Activated T-cell treated with anti-CD3 and anti-CD28 coated beads, Interleukin-2, amount 50 U/mL, for 24 hours (primary cell): ENCODE results near the gene SPIRE2.
A peak's percentile ranks its signal among the peaks of the same experiment; 100 is the strongest.
"Not testable (repeated sequence)": the region's sequence is repeated elsewhere in the genome, so short reads cannot be mapped to it uniquely, and the experiment has no call there.

Experiments
- DNase-seq: peaks from one replicate; pipeline ENCODE4 v3.0.0-alpha.2; 2020
- H3K27ac Mint-ChIP-seq: 2 replicates; pipeline ENCODE4 v1.8.0; 2020; ENCODE audit warnings: mild to moderate bottlenecking, mixed read lengths
- H3K27me3 Mint-ChIP-seq: 2 replicates; pipeline ENCODE4 v1.8.0; 2020; ENCODE audit warnings: mixed read lengths
- H3K36me3 Mint-ChIP-seq: 2 replicates; pipeline ENCODE4 v1.8.0; 2020; ENCODE audit warnings: low read depth, mixed read lengths
- H3K4me1 Mint-ChIP-seq: 2 replicates; pipeline ENCODE4 v1.8.0; 2020; ENCODE audit warnings: low read depth, mixed read lengths
- H3K4me3 Mint-ChIP-seq: 2 replicates; pipeline ENCODE4 v1.8.0; 2020; ENCODE audit warnings: mild to moderate bottlenecking, moderate library complexity, mixed read lengths
- H3K9me3 Mint-ChIP-seq: 2 replicates; pipeline ENCODE4 v1.8.0; 2020; ENCODE audit warnings: mixed read lengths

SPIRE2 gene, protein sequence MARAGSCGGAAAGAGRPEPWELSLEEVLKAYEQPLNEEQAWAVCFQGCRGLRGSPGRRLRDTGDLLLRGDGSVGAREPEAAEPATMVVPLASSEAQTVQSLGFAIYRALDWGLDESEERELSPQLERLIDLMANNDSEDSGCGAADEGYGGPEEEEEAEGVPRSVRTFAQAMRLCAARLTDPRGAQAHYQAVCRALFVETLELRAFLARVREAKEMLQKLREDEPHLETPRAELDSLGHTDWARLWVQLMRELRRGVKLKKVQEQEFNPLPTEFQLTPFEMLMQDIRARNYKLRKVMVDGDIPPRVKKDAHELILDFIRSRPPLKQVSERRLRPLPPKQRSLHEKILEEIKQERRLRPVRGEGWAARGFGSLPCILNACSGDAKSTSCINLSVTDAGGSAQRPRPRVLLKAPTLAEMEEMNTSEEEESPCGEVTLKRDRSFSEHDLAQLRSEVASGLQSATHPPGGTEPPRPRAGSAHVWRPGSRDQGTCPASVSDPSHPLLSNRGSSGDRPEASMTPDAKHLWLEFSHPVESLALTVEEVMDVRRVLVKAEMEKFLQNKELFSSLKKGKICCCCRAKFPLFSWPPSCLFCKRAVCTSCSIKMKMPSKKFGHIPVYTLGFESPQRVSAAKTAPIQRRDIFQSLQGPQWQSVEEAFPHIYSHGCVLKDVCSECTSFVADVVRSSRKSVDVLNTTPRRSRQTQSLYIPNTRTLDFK

DNA sequence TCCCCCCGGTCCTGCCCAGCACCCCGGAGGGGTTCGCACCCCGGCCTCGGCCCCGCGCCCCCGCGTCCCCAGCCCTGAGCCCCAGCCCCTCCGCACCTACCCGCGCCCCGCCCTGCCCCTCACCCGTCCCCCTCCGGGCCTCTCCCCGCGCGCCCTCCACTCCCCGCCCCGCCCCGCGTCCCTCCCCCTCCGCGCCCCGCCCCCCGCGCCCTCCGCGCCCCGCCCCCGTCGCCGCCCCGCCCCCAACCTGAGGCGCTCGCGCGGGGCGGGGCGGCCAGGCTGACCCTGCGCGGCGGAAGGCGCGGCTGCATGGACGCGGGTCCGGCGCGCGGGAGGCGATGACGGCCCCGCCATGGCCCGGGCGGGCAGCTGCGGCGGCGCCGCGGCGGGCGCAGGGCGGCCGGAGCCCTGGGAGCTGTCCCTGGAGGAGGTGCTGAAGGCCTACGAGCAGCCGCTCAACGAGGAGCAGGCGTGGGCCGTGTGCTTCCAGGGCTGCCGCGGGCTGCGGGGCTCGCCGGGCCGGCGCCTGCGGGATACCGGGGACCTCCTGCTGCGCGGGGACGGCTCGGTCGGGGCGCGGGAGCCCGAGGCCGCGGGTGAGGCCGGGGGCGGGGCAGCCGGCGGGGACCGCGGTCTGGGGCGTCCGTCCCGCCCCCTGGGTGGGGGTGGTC, at the start of gene SPIRE2:
TSS of gene SPIRE2 (plus strand) at position 277 of the 671 bp plus-strand sequence. CDS start at position 353, 76 bp downstream.
- Mint-ChIP-seq H3K36me3 (no peaks in the 10 kb centered on the region), H3K27ac (no peak within 1 kb of the TSS), H3K4me3 (peak within 1 kb of the TSS; percentile 65), H3K9me3 (no peaks in the 10 kb centered on the region), H3K4me1 (peaks cover 6% of the 10 kb centered on the region), H3K27me3 (peaks cover 42% of the 10 kb centered on the region)
- DNase-seq = peak; percentile 80

DNA sequence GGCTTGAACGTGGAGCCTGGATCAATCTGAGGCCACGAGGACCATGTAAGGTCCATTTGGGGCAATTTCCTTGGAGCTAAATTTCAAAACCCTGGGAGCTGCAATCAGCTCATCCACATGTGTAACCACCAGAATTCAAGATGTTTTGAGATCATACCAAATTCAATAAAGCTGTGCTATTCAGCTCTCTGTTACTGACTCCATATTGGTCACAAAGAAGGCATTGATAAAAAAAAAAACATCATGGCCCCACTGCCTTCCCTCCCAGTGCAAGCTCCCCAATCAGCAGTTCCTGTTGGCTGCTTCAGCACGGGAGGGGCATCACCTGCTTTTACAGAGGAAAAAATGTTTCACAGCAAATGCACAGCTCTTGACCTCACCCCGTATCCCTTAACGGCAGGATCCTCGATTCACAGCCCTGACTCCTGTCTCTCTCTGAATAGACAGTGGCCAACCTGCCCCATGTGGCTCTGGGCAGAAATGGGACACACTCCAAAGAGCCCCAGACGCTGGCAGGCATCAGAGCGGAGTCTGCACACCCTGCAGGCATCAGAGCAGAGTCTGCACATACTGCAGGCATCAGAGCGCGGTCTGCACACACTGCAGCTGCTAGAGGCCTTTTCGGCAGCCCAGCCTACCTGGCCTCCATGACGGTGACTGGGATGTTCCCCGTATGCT, 48.9 kb upstream of the SPIRE2 start:
- no peaks in the 10 kb centered on the region for H3K9me3 Mint-ChIP-seq
- H3K4me3 Mint-ChIP-seq = no peak overlapping the region
- no peaks in the 10 kb centered on the region for H3K27me3 Mint-ChIP-seq
- no peak for DNase-seq
- peaks cover 84% of the 10 kb centered on the region for H3K36me3 Mint-ChIP-seq
- peaks cover under 1% of the 10 kb centered on the region for H3K4me1 Mint-ChIP-seq
- H3K27ac Mint-ChIP-seq = no peak overlapping the region

DNA sequence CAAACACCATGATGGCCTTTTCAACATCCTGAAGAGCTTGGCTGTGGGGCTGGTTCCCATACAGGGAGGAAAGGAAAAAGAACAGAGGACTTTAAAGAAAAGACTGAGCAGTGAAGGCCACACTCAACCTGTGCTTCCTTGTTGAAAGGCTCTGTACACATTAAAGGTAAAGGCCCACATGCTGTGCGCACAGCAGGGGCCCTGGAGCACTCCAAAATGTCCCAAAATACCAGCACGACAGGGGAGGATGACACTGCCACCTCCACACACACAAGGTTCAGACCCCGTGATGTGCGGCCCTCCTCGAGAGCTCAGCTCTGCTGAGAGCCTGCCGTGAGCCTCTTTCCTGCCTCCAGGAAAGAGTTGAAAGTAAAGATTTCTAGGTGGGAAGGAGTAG, 48.4 kb upstream of the SPIRE2 start:
- Mint-ChIP-seq H3K36me3 (peaks cover 85% of the 10 kb centered on the region), H3K9me3 (no peaks in the 10 kb centered on the region), H3K4me3 (no peak overlapping the region), H3K27ac (no peak overlapping the region), H3K4me1 (peaks cover 6% of the 10 kb centered on the region), H3K27me3 (no peaks in the 10 kb centered on the region)
- DNase-seq = no peak

DNA sequence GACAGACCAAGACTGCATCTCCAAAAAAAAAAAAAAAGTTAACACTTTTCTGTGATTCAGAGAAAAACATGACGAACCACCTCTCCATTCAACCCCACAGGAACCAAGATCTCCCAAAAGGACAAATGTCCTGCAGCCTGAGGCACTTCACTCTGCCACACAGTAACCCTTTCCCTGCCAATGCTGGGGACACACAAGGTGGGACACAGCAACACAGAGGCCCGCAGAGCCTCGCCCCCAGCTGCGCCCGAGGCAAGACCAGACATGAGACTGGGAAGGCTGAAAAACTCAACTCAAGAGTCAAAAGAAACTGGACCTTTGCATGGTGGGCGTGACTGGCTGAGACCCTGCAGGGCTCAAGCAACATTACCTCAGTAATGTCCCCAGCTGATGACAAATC, 45.8 kb upstream of the SPIRE2 start:
- H3K36me3 Mint-ChIP-seq = peaks cover 94% of the 10 kb centered on the region
- H3K4me1 Mint-ChIP-seq = peaks cover 29% of the 10 kb centered on the region
- H3K4me3 Mint-ChIP-seq = no peak overlapping the region
- no peak overlapping the region for H3K27ac Mint-ChIP-seq
- no peaks in the 10 kb centered on the region for H3K27me3 Mint-ChIP-seq
- DNase-seq = no peak
- H3K9me3 Mint-ChIP-seq = no peaks in the 10 kb centered on the region

DNA sequence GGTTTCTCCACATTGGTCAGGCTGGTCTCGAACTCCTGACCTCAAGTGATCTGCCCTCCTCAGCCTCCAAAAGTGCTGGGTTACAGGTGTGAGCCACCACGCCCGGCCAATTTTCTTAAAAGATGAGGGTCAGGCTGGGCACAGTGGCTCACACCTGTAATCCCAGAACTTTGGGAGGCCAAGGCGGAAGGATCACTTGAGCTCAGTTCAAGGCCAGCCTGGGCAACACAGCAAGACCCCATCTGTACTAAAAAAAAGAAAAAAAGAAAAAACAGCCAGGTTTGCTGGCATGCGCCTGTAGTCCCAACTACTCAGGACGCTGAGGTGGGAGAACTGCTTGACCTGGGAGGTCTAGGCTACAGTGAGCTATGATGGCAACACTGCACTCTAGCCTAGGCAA, 44.3 kb upstream of the SPIRE2 start:
- H3K4me3 Mint-ChIP-seq, H3K27ac Mint-ChIP-seq: not testable (repeated sequence)
- H3K4me1 Mint-ChIP-seq = peaks cover 30% of the 10 kb centered on the region

DNA sequence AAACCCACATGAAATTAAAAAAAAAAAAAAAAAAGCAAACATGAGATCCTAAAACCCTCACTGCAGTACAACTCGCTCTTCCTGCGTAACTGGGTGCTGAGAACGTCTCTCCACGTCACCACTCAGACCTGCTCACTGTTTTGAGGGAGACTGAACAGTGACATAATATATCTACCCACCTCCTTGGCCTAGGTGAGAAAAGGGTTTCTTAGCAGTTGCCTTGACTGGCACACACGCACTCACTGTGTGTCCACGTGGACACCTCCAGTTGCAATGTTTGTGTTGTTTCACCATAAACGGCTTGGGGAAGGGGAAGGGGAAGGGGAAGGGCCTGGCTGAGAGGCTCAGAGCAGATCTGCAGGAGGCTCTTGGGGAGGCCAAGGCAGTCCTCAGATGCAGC, 43.9 kb upstream of the SPIRE2 start:
- Mint-ChIP-seq H3K27me3 (no peaks in the 10 kb centered on the region), H3K4me1 (peaks cover 30% of the 10 kb centered on the region), H3K36me3 (peaks cover 95% of the 10 kb centered on the region), H3K4me3 (no peak overlapping the region), H3K9me3 (no peaks in the 10 kb centered on the region), H3K27ac (no peak overlapping the region)
- peak; percentile 35 for DNase-seq

More for the DNA sequence above, 44.3 kb upstream of the SPIRE2 start:
- H3K9me3 Mint-ChIP-seq, DNase-seq, H3K27me3 Mint-ChIP-seq: not testable (repeated sequence)
- peaks cover 96% of the 10 kb centered on the region for H3K36me3 Mint-ChIP-seq

DNA sequence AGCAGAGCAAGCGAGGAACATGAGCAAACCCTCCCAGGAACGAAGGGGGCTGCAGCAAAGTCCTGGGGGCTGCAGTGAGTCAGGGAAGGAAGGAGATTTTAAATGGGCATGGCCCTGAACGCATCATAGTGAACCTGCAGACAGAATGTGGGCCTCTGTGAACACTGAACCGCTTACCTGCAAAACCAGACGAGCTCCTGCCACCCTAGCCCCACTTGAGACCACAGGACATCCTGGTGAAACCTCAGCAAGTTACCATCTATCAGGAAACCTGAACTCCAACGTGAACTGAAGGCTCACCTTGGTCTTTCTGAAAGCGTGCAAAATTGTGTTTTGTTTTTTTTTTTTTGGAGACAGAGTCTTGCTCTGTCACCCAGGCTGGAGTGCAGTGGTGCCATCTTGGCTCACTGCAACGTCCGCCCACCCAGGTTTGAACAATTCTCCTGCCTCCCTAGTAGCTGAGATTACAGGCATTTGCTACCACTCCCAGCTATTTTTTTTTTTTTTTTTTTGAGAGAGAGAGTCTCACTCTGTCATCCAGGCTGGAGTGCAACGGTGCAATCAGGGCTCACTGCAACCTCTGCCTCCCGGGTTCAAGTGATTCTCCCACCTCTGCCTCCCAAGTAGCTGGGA, 42.6 kb upstream of the SPIRE2 start:
- Mint-ChIP-seq H3K9me3 (no peaks in the 10 kb centered on the region), H3K27me3 (no peaks in the 10 kb centered on the region), H3K4me1 (peaks cover 30% of the 10 kb centered on the region), H3K36me3 (peaks cover 93% of the 10 kb centered on the region), H3K27ac (no peak overlapping the region), H3K4me3 (no peak overlapping the region)
- DNase-seq = no peak

DNA sequence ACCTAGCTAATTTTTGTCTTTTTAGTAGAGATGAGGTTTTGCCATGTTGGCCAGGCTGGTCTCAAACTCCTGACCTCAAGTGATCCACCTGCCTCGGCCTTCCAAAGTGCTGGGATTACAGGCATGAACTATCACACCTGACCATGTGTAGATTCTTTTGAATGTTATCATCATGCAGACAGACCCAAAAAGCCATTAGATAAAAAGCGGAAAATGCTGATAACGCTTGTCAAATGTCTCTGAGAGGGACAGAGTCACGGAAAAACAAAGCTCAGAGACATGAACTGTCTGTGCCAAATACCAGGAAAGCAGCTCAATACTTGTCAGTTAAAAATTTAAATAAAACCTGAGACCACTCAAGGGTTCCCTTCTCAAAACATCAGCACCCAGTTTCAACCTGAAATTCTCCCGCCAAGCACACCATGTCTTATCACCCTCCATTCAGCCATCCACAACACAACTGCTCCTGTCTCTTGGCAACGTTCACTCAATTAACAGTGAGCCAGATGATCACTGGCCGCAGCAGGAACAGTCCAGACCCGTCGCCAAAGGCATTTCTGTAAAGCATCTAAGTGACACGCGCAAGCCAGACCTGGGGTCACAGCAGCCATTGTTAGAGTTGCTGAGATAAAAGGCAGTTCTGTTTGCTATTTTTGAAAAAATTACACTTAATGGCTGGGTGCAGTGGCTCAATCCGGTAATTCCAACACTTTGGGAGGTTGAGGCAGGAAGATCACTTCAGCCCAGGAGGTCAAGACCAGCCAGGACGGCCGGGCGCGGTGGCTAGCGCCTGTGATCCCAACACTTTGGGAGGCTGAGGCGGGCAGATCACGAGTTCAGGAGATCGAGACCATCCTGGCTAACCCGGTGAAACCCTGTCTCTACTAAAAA, 41.6 kb upstream of the SPIRE2 start:
- Mint-ChIP-seq H3K27ac (peak overlapping the region; percentile 60), H3K4me1 (peaks cover 30% of the 10 kb centered on the region), H3K27me3 (no peaks in the 10 kb centered on the region), H3K9me3 (no peaks in the 10 kb centered on the region), H3K36me3 (peaks cover 95% of the 10 kb centered on the region), H3K4me3 (no peak overlapping the region)
- DNase-seq = no peak

DNA sequence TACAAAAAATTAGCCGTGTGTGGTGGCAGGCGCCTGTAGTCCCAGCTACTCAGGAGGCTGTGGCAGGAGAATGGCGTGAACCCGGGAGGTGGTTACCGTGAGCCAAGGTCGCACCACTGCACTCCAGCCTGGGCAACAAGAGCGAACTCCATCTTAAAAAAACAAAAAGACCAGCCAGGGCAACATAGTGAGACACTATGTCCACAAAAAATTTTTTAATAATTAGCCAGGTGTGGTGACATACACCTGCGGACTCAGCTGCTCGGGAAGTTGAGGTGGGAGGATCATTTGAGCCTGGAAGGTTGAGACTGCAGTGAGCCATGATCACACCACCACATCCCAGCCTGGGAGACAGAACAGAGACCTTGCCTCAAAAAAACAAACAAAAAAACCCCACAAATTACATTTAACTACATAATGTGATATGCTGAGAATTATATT, 40.9 kb upstream of the SPIRE2 start:
- DNase-seq = no peak
- H3K27ac Mint-ChIP-seq = no peak overlapping the region
- no peak overlapping the region for H3K4me3 Mint-ChIP-seq
- no peaks in the 10 kb centered on the region for H3K9me3 Mint-ChIP-seq
- H3K36me3 Mint-ChIP-seq = peaks cover 95% of the 10 kb centered on the region
- no peaks in the 10 kb centered on the region for H3K27me3 Mint-ChIP-seq
- peaks cover 30% of the 10 kb centered on the region for H3K4me1 Mint-ChIP-seq

DNA sequence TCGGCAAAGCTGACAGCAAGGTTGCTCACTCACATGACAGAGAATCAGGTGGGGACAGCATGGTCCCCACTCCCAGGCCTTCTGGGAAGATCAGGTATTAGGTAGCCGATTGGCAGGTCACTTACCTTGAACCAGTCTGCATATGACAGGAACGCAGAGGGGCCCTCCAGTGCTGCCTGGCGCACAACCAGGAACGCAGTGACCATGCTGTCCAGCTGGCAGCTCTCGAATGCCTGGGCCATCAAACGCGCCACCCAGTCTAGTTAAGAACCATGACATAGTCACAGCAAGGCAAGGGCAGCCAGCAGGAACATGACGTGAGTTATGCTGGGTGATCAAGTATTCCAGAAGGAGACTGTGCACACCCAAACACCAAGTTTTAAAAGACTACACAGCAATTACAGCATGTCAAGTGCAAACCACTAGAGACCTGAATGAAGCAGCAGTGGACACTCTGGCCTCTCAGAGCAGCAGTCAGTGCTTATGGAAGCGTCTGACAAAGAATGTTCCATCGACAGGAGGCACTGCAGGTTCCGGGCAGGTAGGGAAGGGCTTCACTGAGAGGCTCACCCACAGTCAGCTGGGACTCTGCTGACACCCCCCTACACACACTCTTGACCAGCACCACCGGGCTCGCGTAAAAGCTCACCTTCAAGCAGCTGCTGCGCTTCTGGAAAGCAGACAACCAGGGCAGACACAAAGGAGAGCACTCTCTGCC, 36.8 kb upstream of the SPIRE2 start:
- peaks cover 15% of the 10 kb centered on the region for H3K4me1 Mint-ChIP-seq
- DNase-seq = no peak

DNA sequence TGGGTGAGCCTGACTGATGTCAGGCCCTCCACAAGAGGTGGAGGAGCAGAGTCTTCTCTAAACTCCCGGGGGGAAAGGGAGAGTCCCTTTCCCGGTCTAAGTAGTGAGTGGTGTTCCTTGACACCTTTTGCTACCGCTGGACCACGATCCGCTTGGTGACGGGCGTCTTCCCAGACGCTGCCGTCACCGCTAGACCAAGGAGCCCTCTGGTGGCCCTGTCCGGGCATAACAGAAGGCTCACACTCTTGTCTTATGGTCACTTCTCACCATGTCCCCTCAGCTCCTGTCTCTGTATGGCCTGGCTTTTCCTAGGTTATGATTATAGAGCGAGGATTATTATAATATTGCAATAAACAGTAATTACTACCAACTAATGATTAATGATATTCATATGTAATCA, 35.2 kb upstream of the SPIRE2 start:
- not testable (repeated sequence) for H3K27ac Mint-ChIP-seq, H3K27me3 Mint-ChIP-seq
- peak; percentile 71 for DNase-seq

More for the DNA sequence above, 36.8 kb upstream of the SPIRE2 start:
- no peak overlapping the region for H3K4me3 Mint-ChIP-seq
- H3K27me3 Mint-ChIP-seq = no peaks in the 10 kb centered on the region
- H3K27ac Mint-ChIP-seq = no peak overlapping the region
- peaks cover 92% of the 10 kb centered on the region for H3K36me3 Mint-ChIP-seq
- H3K9me3 Mint-ChIP-seq = no peaks in the 10 kb centered on the region

DNA sequence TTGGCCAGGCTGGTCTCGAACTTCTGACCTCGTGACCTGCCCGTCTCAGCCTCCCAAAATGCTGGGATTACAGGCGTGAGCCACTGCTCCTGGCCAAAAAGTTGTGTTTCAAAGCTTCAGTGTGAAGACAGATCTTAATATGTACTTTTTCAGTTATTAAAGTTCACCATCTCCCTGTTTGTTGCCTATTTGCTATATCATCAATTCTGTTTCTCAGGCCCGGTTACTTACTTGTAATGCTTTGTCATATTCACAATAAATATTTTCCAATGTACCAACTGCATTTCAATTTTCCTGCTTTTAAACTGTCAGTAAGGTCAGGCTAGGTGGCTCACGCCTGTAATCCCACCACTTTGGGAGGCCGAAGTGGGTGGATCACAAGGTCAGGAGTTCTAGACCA, 34.3 kb upstream of the SPIRE2 start:
- H3K9me3 Mint-ChIP-seq = no peaks in the 10 kb centered on the region
- no peaks in the 10 kb centered on the region for H3K27me3 Mint-ChIP-seq
- H3K4me3 Mint-ChIP-seq = no peak overlapping the region
- peaks cover 4% of the 10 kb centered on the region for H3K4me1 Mint-ChIP-seq
- DNase-seq = no peak
- H3K27ac Mint-ChIP-seq = no peak overlapping the region
- peaks cover 90% of the 10 kb centered on the region for H3K36me3 Mint-ChIP-seq

More for the DNA sequence above, 35.2 kb upstream of the SPIRE2 start:
- H3K9me3 Mint-ChIP-seq, H3K4me3 Mint-ChIP-seq, H3K4me1 Mint-ChIP-seq: not testable (repeated sequence)
- H3K36me3 Mint-ChIP-seq = peaks cover 90% of the 10 kb centered on the region

DNA sequence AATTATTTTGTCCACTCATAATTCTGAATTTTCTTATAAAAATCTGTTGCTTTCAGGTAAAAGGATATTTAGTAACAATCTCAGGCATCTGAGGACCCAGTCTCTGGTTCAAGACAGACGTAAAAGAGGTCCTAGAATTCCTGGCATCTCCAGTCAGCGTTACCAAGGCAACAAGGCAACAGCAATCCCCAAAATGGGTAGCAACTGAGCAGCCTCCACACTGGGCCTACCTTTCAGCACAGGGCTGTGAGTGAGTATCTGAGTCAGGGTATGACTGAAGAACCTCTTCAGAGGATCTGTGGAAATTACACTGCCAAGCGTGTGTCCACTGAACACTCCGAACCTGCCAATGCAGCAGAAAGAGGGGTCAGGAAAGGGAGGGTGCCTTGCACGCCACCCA, 32.6 kb upstream of the SPIRE2 start:
- H3K36me3 Mint-ChIP-seq = peaks cover 92% of the 10 kb centered on the region
- H3K4me3 Mint-ChIP-seq = no peak overlapping the region
- DNase-seq = no peak
- no peak overlapping the region for H3K27ac Mint-ChIP-seq
- peaks cover 4% of the 10 kb centered on the region for H3K4me1 Mint-ChIP-seq
- no peaks in the 10 kb centered on the region for H3K9me3 Mint-ChIP-seq
- no peaks in the 10 kb centered on the region for H3K27me3 Mint-ChIP-seq
